ENCODE results near the gene TMC6. TPM values are rescaled to one million over a fixed set of nuclear protein-coding genes. Genes with fewer than 3 reads are reported as not detected.

The TMC6 gene
- total RNA-seq, 1 experiment from 2014 or later: 22.9 TPM

DNA sequence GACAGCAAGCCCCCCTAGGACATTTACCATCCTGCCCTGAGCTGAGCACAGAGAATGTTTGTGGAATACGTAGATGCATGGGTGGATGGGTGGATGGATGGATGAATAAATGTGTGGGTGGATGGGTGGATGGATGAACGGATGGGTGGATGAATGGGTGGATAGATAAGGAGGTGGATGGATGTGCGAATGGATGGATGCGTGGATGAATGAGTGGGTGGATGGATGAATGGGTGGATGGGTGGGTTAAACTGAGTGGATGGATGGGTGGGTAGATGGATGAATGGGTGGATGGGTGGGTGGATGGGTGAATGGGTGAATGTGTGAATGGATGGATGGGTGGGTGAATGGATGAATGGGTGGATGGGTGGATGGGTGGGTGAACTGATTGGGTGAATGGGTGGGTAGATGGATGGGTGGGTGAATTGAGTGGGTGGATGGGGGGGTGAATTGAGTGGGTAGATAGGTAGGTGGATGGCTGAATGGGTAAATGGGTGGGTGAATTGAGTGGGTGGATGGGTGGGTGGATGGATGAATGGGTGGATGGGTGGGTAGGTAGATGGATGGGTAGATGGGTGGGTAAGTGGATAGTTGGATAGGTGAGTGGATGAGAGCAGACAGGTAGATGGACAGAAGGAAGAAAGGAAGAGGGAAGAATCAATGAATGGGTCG, 5.2 kb downstream of the TMC6 start:
- Histone ChIP-seq H3K36me3 (ENCODE audit: insufficient read depth, low read length, poor library complexity, severe bottlenecking) (no peaks in the 10 kb centered on the region), H3K4me1 (ENCODE audit: insufficient read depth, low read length, poor library complexity, severe bottlenecking) (peaks cover 19% of the 10 kb centered on the region), H3K27ac (ENCODE audit: low read depth, low read length, poor library complexity, severe bottlenecking) (no peak overlapping the region), H3K9me3 (ENCODE audit: low read depth, low read length, poor library complexity, severe bottlenecking) (no peaks in the 10 kb centered on the region), H3K4me3 (ENCODE audit: low read depth, low read length, poor library complexity, severe bottlenecking) (no peak overlapping the region), H3K27me3 (replicated peaks; ENCODE audit: insufficient read depth, low read depth, low read length, poor library complexity) (no peaks in the 10 kb centered on the region)
- POLR2A ChIA-PET (ENCODE audit: low non-redundant PET): no interaction called here
- no peak for TF ChIP-seq CTCF (conservative IDR thresholded peaks at IDR 0.05; ENCODE audit: low read depth, low read length)
- no peak for TF ChIP-seq EZH2 (IDR thresholded peaks at IDR 0.05; ENCODE audit: borderline replicate concordance, low read depth, low read length, poor library complexity, severe bottlenecking)
- CTCF ChIA-PET: no interaction called here
- no TSS peak for BruUV-seq (replicated peaks)
- no peak for DNase-seq (ENCODE audit: low spot score)
- intact Hi-C loops (cut with micrococcal nuclease; ENCODE audit: unreplicated experiment): no loop called here

GRCh38 chr17:78122931-78123249, 5.7 kb downstream of the TMC6 start:
- TF ChIP-seq EZH2 (IDR thresholded peaks at IDR 0.05; ENCODE audit: borderline replicate concordance, low read depth, low read length, poor library complexity, severe bottlenecking) (no peak), CTCF (conservative IDR thresholded peaks at IDR 0.05; ENCODE audit: low read depth, low read length) (no peak)
- Histone ChIP-seq H3K27me3 (replicated peaks; ENCODE audit: insufficient read depth, low read depth, low read length, poor library complexity) (no peaks in the 10 kb centered on the region), H3K4me3 (ENCODE audit: low read depth, low read length, poor library complexity, severe bottlenecking) (no peak overlapping the region), H3K9me3 (ENCODE audit: low read depth, low read length, poor library complexity, severe bottlenecking) (no peaks in the 10 kb centered on the region), H3K4me1 (ENCODE audit: insufficient read depth, low read length, poor library complexity, severe bottlenecking) (peaks cover 15% of the 10 kb centered on the region), H3K36me3 (ENCODE audit: insufficient read depth, low read length, poor library complexity, severe bottlenecking) (no peaks in the 10 kb centered on the region), H3K27ac (ENCODE audit: low read depth, low read length, poor library complexity, severe bottlenecking) (no peak overlapping the region)
- CTCF ChIA-PET: no interaction called here
- DNase-seq (ENCODE audit: low spot score): no peak
- intact Hi-C loops (cut with micrococcal nuclease; ENCODE audit: unreplicated experiment): no loop called here
- POLR2A ChIA-PET (ENCODE audit: low non-redundant PET): no interaction called here
- BruUV-seq (replicated peaks): no TSS peak

GRCh38 chr17:78122216-78122930, 6.2 kb downstream of the TMC6 start:
- Histone ChIP-seq H3K27ac (ENCODE audit: low read depth, low read length, poor library complexity, severe bottlenecking) (no peak overlapping the region), H3K36me3 (ENCODE audit: insufficient read depth, low read length, poor library complexity, severe bottlenecking) (no peaks in the 10 kb centered on the region), H3K4me1 (ENCODE audit: insufficient read depth, low read length, poor library complexity, severe bottlenecking) (peaks cover 10% of the 10 kb centered on the region), H3K9me3 (ENCODE audit: low read depth, low read length, poor library complexity, severe bottlenecking) (no peaks in the 10 kb centered on the region), H3K4me3 (ENCODE audit: low read depth, low read length, poor library complexity, severe bottlenecking) (no peak overlapping the region), H3K27me3 (replicated peaks; ENCODE audit: insufficient read depth, low read depth, low read length, poor library complexity) (no peaks in the 10 kb centered on the region)
- intact Hi-C loops (cut with micrococcal nuclease; ENCODE audit: unreplicated experiment): no loop called here
- ChIA-PET POLR2A (ENCODE audit: low non-redundant PET) (no interaction called here), CTCF (no interaction called here)
- no peak for TF ChIP-seq CTCF (conservative IDR thresholded peaks at IDR 0.05; ENCODE audit: low read depth, low read length)
- TF ChIP-seq EZH2 (IDR thresholded peaks at IDR 0.05; ENCODE audit: borderline replicate concordance, low read depth, low read length, poor library complexity, severe bottlenecking): no peak
- no peak for DNase-seq (ENCODE audit: low spot score)
- no TSS peak for BruUV-seq (replicated peaks)
